Measurements from ENCODE around the gene WDR5. TPM values are rescaled to one million over a fixed set of nuclear protein-coding genes. Genes with fewer than 3 reads are reported as not detected.
A peak's percentile ranks its signal among the peaks of the same experiment; 100 is the strongest.

Gene WDR5
- total and polyA plus RNA-seq, 5 experiments from 2014 or later = 11.2 to 36.1 (median 14.9) TPM

DNA sequence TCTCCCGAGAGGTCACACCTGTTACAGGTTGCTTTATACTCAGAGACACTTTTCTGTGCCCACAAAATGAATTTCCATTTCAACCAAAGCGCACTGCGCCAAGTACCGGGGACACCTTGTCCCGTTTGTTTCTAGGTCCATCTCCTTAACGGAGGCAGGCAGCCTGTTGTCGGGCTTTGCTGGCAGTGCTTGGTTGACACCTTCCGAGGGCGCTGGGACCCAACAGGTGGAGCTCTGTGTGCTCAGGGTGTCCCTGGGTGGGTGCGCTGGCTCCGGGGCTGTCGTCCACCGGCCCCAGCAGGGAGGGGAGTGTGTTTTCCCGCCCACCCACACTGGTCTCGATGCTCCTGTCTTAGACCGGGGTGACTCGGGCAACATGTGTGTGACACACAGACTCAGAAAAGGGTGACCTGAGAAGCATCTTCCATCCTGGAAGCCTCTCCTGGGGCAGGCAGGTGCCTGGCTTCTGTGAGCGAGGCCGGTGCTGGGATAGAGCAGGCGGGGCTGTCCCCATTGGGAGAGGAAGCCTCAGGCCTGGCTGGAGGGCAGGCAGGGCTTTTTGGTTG is 20.0 kb downstream of the WDR5 start:
- H3K4me1 Mint-ChIP-seq = peaks cover 0 to 2% (median 0%) of the 10 kb centered on the region in 4 donors
- no peaks in the 10 kb centered on the region for H3K9me3 Mint-ChIP-seq
- no peak for DNase-seq
- no peak for ATAC-seq
- POLR2A ChIA-PET = interaction anchor here (0.6 kb wide), 1 partner anchor 11 kb away, joined by 4 read pairs; no protein-coding TSS in a partner anchor
- H3K27ac Mint-ChIP-seq = peak overlapping the region in 1 of 10 donors; percentile 25
- no peak overlapping the region for H3K4me3 Mint-ChIP-seq
- no peaks in the 10 kb centered on the region for H3K27me3 Mint-ChIP-seq
- peaks cover 0 to 63% (median 10%) of the 10 kb centered on the region in 3 donors for H3K36me3 Mint-ChIP-seq

DNA sequence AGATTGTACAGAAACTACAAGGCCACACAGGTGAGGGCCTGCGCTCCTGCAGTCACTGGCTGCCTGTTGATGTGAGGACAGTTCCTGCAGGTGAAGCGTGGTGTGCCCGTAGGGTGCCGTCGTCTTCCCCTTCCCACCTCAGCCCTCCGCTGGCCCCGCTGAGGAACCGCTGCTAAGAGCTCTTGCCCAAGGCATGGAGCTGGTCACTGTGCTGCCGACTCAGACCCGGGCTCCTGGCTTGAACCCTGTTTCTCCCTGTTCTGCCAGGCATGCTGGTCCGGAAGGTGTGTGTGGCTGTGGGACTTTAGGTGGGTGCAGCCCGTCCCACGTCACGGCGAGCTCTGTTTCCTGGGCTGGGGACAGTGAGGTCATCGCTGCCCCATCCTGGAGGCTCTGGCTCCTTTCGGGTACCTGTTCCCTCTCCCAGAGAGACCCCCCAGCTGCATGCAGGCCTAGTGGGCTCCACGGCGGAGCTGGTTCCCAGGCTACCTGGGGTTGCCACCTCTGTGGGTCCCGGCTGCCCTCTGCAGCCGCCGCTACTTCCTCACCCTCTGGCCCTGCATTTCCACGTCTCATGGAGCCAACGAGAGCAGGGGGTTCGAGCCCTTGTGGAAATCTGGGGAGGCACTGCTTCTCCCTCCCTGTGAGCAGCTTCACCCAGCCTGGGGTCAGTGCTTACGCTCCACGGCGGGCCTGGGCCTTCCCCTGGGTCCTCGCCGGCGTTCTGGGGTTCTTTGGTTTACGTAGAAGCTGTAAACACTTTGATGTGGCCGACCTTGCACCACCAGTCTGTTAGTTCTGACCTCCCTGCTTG is 20.9 kb downstream of the WDR5 start:
- DNase-seq (no peak), ATAC-seq (no peak)
- no peaks in the 10 kb centered on the region for H3K27me3 Mint-ChIP-seq
- POLR2A ChIA-PET = interaction anchor here (0.6 kb wide), 1 partner anchor 12 kb away, joined by 4 read pairs; no protein-coding TSS in a partner anchor
- no peak overlapping the region for H3K27ac Mint-ChIP-seq
- no peaks in the 10 kb centered on the region for H3K9me3 Mint-ChIP-seq
- no peak overlapping the region for H3K4me3 Mint-ChIP-seq
- peaks cover 0 to 2% (median 0%) of the 10 kb centered on the region in 4 donors for H3K4me1 Mint-ChIP-seq
- peaks cover 0 to 56% (median 10%) of the 10 kb centered on the region in 3 donors for H3K36me3 Mint-ChIP-seq

DNA sequence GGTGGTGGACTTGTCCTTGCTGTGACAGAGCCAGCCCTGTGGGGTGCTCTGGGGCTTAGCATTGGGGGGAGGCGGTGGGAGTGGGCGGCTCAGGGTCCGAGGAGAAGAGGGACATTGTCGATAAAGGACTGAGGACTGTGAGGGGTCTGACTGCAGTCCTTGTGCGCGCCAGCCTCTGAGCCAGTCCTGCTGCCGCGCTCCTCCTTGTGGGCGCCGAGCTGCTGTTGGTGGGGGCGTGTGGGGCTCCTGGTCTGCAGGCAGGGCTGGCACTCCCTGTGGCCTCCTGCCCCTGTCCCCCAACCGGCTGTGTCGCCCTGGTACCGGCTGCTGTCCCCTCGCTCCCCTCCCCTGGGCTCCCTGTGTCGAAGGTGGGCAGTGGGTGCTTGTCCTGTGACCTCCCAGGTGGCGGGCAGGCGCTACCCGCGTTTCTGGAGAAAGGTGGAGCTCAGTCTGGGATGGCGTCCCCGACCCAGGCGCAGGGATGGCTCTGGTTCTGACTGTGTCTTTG is 21.6 kb downstream of the WDR5 start:
- POLR2A ChIA-PET = no interaction called here
- H3K27ac Mint-ChIP-seq = peak overlapping the region in 1 of 10 donors; percentile 48
- no peaks in the 10 kb centered on the region for H3K27me3 Mint-ChIP-seq
- no peak for ATAC-seq
- DNase-seq = no peak
- H3K36me3 Mint-ChIP-seq = peaks cover 0 to 52% (median 10%) of the 10 kb centered on the region in 3 donors
- H3K4me1 Mint-ChIP-seq = peaks cover 0 to 7% (median 4%) of the 10 kb centered on the region in 4 donors
- H3K4me3 Mint-ChIP-seq = no peak overlapping the region
- H3K9me3 Mint-ChIP-seq = no peaks in the 10 kb centered on the region

DNA sequence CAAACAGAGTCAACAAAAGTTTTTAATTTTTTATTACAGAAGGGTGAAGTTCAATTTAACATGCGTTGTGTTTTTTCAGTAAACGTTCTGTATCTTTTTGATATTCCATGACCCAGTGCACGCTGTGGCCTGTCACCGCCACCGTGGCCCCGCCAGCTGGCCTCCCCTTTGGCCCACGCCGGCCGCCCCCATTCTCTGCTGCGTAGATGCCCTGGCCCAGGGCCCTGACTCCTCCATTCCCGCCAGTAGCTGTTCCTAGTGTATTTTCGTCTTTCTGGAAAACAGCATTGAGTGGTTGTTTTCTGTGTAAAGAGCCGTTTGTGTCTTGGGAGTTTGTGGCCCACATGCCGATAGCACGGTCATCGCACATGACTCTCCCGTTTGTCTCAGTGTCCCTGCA is 22.4 kb downstream of the WDR5 start:
- Mint-ChIP-seq H3K27me3 (no peaks in the 10 kb centered on the region), H3K4me1 (peaks cover 0 to 8% (median 7%) of the 10 kb centered on the region in 4 donors), H3K9me3 (no peaks in the 10 kb centered on the region), H3K4me3 (no peak overlapping the region), H3K36me3 (peaks cover 0 to 47% (median 10%) of the 10 kb centered on the region in 3 donors), H3K27ac (peak overlapping the region in 3 of 10 donors; percentile 5 to 63 (median 15))
- DNase-seq (no peak), ATAC-seq (no peak)
- POLR2A ChIA-PET = no interaction called here

DNA sequence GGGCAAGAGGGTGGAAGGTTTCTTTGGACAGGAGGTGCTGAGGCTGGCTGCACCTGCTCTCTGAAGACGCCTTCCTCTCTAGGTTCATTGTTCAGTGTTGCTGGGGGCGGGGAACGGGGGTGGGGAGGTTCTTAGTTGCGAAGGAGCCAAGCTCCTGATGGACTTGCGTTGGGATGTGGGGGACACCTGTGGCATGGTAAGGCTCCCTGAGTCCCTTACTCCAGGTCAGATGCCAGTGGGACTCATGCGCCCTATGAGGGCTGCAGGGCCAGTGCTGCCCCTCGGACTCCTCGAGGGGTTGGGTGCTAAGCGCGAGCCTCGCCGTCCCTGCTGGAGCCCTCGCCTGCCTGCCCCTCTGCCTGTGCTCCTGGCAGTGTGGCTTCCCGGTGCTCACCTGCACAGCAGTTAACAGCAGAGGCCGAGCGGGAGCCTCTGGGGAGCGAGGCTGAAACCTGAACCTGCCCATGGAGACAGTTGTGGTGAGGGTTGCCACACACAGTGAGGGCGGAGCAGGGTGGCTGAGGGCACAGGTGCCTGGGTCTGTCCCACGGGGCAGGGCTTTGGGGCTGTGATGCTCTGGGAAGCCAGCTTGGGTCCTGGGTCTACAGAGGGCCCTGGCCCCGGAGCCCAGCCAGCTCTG is 23.0 kb downstream of the WDR5 start:
- Mint-ChIP-seq H3K27me3 (no peaks in the 10 kb centered on the region), H3K9me3 (no peaks in the 10 kb centered on the region), H3K27ac (no peak overlapping the region), H3K36me3 (peaks cover 0 to 47% (median 10%) of the 10 kb centered on the region in 3 donors), H3K4me1 (peaks cover 5 to 11% (median 10%) of the 10 kb centered on the region in 4 donors), H3K4me3 (no peak overlapping the region)
- DNase-seq (no peak), ATAC-seq (no peak)
- POLR2A ChIA-PET = interaction anchor here (2.1 kb wide), 1 partner anchor 23 kb away, joined by 6 read pairs; the partner anchor contains the start of gene WDR5

DNA sequence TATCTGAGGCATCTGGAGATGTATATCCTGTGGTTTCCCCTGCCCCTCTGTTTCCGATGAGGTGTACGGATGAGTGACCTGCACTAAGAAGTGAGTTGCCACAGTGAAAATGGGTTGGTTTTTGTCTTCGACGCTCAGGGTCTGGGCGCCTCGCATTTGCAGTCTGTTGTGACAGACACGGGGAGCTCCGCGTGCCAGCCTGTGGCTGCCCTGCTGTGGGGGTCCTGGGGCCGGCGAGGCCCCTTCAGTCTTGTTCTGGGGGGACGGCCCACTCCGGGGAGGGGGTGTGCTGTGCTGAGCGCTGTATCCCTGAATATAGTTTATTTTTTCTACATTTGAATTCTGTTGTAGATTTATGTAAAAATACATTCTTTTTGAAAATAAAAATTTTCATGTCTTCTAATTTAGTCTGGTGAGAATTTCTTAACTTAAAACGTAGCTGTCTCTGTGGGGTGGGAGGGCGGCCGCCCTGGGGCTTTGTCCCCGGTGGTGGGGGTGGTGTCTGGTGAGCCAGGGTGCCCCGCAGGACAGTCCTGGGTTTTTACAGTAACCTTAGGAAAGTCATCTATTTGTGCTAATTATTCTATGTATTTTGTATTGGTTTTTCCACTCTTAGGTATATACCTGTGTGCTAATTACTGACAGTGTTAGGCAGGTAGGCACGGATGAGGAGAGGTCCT is 23.8 kb downstream of the WDR5 start:
- no peak for ATAC-seq
- Mint-ChIP-seq H3K4me3 (no peak overlapping the region), H3K9me3 (no peaks in the 10 kb centered on the region), H3K36me3 (peaks cover 0 to 41% (median 10%) of the 10 kb centered on the region in 3 donors), H3K4me1 (peaks cover 8 to 11% (median 10%) of the 10 kb centered on the region in 4 donors), H3K27ac (peak overlapping the region in 2 of 10 donors; percentile 10 to 48), H3K27me3 (no peaks in the 10 kb centered on the region)
- DNase-seq = no peak
- POLR2A ChIA-PET = interaction anchor here (2.1 kb wide), 1 partner anchor 24 kb away, joined by 6 read pairs; the partner anchor contains the start of gene WDR5

DNA sequence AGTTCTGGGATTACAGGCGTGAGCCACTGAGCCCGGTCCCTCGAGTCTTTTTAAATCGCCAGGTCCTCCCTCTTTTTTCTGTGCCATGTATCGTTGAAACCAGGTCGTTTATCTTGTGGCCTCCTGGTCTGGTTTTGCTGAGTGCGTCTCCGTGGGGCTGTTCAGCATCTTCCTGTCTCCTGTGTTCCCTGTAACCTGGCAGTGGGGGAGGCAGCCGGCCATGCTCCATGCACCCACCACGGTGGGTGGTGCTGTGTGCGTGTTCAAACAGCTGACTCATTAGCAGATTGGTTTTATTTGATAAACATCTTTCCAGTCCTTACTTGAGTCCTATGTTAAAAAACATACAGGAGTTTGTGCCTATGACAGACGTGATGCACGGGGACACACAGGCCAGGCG is 25.8 kb downstream of the WDR5 start:
- peaks cover 0 to 22% (median 7%) of the 10 kb centered on the region in 3 donors for H3K36me3 Mint-ChIP-seq
- DNase-seq (no peak), ATAC-seq (no peak)
- peak overlapping the region in 5 of 10 donors; percentile 25 to 77 (median 66) for H3K27ac Mint-ChIP-seq
- peaks cover 8 to 22% (median 14%) of the 10 kb centered on the region in 4 donors for H3K4me1 Mint-ChIP-seq
- POLR2A ChIA-PET = interaction anchor here (4.2 kb wide), 1 partner anchor 26 kb away, joined by 71 read pairs; the partner anchor contains the start of gene WDR5
- H3K27me3 Mint-ChIP-seq = no peaks in the 10 kb centered on the region
- no peaks in the 10 kb centered on the region for H3K9me3 Mint-ChIP-seq
- peak overlapping the region in 5 of 10 donors; percentile 47 to 79 (median 75) for H3K4me3 Mint-ChIP-seq

DNA sequence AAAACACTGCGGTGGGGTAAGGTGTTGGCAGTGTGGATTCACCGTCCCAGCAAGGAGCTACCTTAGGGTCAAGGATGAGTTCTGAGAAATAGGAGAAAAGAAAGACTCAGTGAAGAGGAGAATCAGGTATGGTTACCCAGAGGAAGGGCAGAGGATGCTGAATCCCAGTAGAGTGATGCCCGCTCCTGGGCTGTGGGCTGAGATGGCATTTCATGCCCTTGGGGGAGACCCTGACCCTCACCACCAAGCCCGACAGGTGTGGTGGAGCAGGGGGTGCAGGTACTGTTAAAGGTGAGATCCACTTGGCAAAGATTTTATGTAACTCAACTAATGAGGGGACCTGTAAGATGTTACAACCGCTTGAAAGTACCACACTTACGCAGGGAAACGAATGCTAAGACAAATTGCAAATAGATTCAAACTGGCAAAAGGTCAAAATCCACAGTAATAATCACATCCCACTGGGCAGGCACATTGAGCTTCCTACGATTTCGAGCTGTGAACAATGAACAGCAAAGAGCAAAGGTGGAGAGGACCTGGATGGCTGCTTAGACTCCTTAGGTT is 26.4 kb downstream of the WDR5 start:
- no peaks in the 10 kb centered on the region for H3K27me3 Mint-ChIP-seq
- ATAC-seq (no peak), DNase-seq (no peak)
- peaks cover 0 to 18% (median 7%) of the 10 kb centered on the region in 3 donors for H3K36me3 Mint-ChIP-seq
- H3K27ac Mint-ChIP-seq = peak overlapping the region in 9 of 10 donors; percentile 43 to 86 (median 77)
- H3K4me3 Mint-ChIP-seq = peak overlapping the region in 9 of 10 donors; percentile 47 to 79 (median 72)
- POLR2A ChIA-PET = interaction anchor here (0.8 to 4.2 kb wide), 2 partner anchors 26 to 230 kb away, joined by 3 to 71 read pairs; partner anchors contain the start of gene WDR5
- H3K9me3 Mint-ChIP-seq = no peaks in the 10 kb centered on the region
- peaks cover 8 to 24% (median 14%) of the 10 kb centered on the region in 4 donors for H3K4me1 Mint-ChIP-seq

DNA sequence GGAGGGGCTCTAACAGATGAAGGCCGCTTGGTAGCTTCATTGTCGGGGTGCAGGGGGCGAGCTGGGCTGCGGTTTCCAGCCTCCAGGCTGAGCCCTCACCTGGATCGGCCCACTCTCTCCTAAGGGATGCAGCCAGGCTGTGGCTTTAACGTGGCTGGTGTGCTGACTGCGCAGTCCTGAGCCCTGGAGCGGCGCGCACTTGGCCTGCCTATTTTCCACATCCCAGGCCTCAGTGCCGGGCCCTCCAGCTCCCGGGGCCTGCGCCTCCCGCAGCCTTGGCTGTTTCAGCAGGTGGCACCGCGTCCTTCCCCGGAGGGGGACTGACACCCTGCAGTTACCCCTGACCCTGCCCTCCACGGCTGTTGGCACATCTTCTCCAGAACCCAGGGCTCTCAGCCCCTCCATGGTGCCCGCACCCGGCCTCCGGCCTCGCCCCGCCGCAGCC is 27.1 kb downstream of the WDR5 start:
- H3K27ac Mint-ChIP-seq = peak overlapping the region in 9 of 10 donors; percentile 35 to 86 (median 77)
- peaks cover 0 to 13% (median 2%) of the 10 kb centered on the region in 3 donors for H3K36me3 Mint-ChIP-seq
- H3K4me1 Mint-ChIP-seq = peaks cover 8 to 25% (median 14%) of the 10 kb centered on the region in 4 donors
- ATAC-seq (no peak), DNase-seq (peak in 2 of 10 donors; percentile 15 to 35)
- H3K27me3 Mint-ChIP-seq = no peaks in the 10 kb centered on the region
- POLR2A ChIA-PET = interaction anchor here (0.8 to 4.2 kb wide), 3 partner anchors 27 to 293 kb away, joined by 3 to 71 read pairs (median 4); partner anchors contain the start of gene WDR5
- no peaks in the 10 kb centered on the region for H3K9me3 Mint-ChIP-seq
- peak overlapping the region in 8 of 10 donors; percentile 57 to 79 (median 74) for H3K4me3 Mint-ChIP-seq

DNA sequence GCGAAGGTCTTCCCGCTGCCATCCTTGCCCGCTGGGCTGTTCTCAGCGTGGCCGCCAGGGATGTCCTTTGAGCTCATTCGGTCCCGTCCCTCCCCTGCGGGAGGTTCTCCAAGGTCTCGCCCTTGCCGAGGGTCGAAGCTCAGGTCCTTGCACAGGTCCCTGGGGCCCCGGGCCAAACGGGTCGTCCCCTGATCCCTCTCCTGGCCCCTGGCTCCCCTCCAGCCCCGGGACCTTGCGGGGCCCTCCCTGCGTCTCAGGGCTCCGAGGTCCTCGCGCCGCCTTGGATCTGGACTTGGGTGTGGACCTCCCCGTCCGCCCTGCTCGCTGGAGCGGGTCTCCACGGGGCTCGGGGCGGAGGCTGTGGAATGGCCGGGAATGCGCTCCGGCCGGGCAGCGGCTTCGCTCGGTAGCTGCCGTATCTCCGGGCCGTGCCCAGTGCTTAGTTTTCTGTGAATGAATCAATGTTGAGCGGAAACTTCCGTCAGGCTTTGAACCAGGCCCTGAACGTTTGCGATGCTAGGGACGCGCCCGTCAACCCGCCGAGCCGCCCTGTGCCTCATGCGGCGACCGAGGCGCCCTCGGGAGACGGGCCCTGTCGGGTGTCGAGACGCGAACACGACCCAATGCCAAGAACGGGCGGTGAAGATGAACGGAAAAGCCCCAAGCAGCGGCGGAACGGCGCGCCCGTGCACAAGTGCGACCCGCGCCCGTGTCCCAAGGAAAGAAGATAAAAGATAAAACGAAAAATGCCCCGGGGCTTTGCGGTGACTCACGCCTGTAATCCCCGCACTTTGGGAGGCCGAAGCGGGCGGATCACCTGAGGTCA is 27.7 kb downstream of the WDR5 start:
- POLR2A ChIA-PET = interaction anchor here (0.8 to 4.2 kb wide), 12 partner anchors 17 to 792 kb away, joined by 3 to 71 read pairs (median 4); partner anchors contain the start of genes BRD3OS and WDR5
- Mint-ChIP-seq H3K9me3 (no peaks in the 10 kb centered on the region), H3K4me1 (peaks cover 8 to 25% (median 14%) of the 10 kb centered on the region in 4 donors), H3K36me3 (peaks cover 0 to 7% (median 1%) of the 10 kb centered on the region in 3 donors), H3K27ac (peak overlapping the region in 2 of 10 donors; percentile 8 to 44), H3K27me3 (no peaks in the 10 kb centered on the region), H3K4me3 (peak overlapping the region in 3 of 10 donors; percentile 20 to 38 (median 26))
- ATAC-seq (peak in 1 of 2 donors; percentile 7), DNase-seq (peak; percentile 56 to 81 (median 66))
